ENCODE measurements around the gene STPG3.
"Not testable (repeated sequence)": the region's sequence is repeated elsewhere in the genome, so short reads cannot be mapped to it uniquely, and the experiment has no call there.

Gene STPG3

GRCh38 chr9:137233143-137233980, 17.7 kb upstream of the STPG3 start:
- DNase-seq (ENCODE audit: low read depth in 1 of 2, low spot score in 1 of 2), result no peak

- no peak for DNase-seq (ENCODE audit: low read depth in 1 of 2, low spot score in 1 of 2)
Observed at GRCh38 chr9:137234055-137234697, 16.9 kb upstream of the STPG3 start.

DNA sequence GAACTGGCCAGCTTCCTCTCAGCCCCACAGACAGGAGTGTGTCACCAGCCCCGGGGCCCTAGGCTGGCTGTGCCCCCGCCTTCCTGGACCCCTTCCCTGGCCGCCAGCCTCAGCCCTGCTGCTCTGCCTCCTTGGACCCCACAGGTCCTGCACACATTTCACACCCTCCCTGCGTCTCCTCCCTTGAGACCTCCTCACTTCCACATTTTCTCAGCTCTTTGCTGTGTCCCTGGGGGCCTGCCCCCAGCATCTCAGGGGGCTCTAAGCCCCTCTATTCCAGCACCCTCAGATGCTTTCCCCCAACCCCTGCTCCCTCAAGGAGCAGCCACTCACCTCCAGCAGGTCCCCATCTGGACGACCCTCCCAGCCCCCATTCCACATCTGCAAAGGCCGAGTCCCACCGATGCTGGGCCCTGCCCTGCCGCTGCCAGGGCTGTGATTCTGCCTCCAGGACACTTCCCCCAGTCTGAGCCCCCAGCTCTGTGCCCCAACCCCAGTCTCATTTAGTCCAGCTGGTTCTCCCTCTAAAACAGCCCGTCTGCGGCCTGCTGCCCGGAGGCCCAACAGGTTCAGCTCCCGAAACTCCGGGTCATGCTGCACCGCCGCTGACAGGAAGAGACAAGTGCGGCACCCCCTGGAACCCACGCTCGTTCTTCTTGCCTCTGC, 16.2 kb upstream of the STPG3 start:
- DNase-seq (ENCODE audit: low read depth in 1 of 2, low spot score in 1 of 2), result no peak

DNA sequence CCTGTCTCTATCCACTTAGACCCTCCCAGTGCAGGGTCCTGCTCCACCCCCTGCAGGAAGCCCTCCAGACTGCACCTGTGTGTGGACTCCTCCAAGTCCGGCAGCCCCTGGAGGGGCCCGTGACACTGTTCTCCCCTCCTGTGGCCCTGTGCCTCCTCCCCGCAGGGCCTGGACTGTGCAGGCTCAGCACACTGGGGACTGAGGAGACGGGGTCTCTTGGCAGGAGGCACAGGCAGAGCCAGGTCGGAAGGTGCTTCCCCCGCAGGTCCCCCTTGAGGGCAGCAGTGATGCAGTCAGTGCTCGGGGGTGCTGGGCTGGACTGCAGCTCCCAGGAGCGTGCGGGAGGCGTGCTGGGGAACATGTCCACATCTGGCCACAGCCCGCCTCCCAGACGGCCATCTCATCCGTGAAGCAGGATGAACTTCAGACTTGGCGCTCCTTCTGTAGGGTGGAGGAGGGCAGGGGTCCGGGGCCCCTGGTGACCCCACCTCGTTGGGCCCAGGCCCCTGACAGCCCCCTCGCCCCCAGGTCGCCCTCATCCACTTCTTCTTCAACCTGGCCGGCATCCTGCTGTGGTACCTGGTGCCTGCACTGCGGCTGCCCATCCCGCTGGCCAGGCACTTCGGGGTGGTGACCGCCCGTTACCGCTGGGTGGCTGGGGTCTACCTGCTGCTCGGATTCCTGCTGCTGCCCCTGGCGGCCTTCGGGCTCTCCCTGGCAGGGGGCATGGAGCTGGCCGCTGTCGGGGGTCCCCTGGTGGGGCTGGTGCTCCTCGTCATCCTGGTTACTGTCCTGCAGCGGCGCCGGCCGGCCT, 15.5 kb upstream of the STPG3 start:
- DNase-seq (ENCODE audit: low read depth in 1 of 2, low spot score in 1 of 2), result no peak

DNA sequence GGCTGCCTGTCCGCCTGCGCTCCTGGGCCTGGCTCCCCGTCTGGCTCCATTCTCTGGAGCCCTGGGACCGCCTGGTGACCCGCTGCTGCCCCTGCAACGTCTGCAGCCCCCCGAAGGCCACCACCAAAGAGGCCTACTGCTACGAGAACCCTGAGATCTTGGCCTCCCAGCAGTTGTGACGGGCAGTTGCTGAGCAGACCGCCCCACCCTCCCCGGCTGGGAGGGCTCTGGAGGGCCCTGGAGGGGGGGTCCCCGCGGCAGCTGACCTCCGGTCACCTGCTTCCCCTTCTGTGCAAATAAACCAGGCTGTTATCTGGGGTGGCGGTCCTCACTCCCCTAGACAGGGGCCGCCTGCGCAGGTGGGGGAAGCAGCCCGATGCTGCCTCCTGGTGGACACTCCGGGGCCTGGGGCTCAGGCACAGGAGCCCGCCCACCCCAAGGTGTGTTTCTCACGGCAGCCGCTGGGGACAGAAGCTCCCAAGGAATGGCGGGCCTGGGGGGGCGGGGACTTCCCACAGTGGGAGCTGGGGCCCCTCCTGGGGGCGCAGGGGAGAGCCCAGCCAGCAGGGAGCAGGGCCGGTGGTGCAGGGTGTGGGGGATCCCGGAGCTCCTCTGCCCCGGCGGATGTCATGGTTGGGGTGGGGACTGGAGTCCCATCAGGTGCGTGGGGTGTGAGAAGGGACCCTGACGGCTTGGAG, 14.7 kb upstream of the STPG3 start:
- DNase-seq (ENCODE audit: low read depth in 1 of 2, low spot score in 1 of 2), result peak; percentile 83 to 84

DNA sequence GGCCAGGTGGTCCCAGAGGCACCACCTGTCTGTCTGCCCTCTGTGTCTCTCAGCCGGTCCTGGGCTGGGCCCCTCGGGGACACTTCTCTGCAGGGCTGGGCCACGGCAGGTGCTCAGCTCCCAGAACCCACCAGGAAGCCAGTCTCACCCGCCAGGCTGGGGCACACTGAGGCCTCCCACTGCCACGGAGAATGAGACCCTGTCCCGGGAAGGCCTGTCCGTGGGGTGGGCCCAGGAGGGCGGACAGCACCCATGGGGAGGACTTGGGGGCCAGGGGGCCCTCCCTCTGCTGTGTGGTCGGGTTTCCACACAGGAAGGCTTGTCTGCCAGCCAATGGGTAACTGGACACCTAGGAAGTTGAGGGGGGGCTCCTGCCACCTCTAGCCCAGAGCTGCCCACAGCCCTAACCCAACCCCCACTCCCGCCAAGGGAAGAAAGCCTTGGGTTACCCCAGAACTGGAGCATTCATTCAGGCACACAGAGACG, 14.1 kb upstream of the STPG3 start:
- no peak for DNase-seq (ENCODE audit: low read depth in 1 of 2, low spot score in 1 of 2)

DNA sequence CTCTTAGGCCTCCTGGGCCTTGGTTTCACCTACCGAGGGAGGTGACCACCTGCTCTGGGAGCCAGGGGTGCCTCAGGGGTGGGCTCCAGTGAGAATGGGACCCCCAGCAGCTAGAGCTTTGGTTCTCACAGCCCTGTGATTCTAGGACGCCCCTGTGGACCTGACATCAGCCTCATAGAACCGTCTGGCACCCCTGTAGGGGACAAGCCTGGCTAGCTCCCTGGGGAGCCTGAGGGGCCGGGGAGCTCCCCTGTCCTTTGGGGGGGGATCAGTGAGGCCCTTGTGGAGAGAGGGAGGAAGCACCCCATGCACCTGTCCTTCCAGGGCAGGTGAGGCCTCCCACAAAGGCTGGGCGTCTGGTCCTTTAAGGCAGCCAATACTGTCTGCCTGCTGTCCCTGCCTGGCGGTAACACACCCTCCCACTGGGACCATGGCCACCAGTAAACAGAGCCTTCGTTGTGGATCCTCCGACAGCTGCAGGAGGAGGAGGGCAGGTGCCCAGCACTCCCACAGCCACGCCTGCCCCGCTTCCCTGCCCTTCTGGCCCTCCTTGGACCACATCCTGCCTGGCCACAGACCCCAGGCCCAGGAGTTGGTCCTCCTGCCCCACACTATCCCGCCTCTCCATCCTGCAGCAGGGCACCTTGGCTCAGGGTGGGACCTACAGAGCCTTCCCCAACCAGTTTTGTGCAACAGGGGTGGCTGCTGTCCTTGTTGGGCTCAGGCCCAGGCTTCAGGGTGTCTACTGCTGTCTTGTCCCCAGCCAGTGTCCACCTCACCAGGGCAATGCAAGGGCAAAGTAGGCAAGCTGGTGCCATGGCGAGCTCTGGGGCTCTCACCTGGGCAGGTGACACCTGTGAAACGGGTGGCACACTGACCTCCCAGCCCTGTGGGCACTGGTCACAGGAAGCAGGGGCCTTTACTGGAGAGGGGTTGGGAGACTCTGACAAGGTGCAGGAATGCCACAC, 13.0 kb upstream of the STPG3 start:
- no peak for DNase-seq (ENCODE audit: low read depth in 1 of 2, low spot score in 1 of 2)

DNA sequence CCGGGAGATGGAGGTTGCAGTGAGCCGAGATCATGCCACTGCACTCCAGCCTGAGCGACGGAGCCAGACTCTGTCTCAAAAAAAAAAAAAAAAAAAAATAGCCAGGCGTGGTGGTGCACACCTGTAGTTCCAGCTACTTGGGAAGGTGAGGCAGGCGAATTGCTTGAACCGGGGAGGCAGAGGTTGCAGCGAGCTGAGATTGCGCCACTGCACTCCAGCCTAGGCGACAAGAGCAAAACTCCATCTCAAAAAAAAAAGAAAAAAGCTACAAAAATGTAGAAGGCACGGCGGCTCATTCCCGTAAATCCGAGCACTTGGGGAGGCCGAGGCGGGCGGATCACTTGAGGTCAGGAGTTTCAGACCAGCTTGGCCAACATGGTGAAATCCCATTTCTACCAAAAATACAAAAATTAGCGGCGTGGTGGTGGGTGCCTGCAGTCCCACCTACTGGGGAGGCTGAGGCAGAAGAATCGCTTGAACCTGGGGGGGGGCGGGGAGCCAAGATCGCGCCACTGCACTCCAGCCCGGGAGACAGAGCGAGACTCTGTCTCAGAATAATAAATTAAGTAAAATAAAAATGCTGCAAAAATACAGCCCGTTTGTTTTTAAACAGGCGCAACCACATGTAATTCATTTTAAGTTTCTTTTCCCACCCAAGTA, 11.4 kb upstream of the STPG3 start:
- not testable (repeated sequence) for DNase-seq (ENCODE audit: low read depth in 1 of 2, low spot score in 1 of 2)

DNA sequence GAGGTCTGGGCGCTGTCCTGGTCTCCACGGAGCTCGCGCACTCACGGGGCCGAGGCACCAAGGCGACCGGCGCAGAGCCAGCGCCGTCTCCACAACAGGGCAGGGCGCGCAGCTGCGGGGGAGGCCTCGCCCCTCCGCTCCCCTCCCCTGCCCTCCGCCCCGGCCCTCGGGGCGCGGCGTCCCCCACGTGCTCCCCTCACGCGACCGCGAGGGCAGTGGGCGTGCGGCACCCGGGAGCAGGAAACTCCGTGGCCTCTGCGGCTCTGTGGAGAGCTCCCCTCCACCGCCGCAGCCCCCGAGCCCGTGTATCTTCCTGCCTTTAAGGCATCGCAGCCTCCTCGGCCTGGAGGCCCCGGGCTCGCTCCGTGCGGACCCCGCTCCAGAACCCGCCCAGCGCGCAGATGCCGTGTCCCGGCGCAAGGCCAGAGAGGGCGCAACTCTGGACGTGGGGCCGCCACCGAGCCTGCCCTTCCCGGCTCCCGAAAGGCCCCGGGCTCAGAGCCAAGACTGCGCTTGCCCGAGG, 10.7 kb upstream of the STPG3 start:
- DNase-seq (ENCODE audit: low read depth in 1 of 2, low spot score in 1 of 2), result peak in 1 of 2 donors; percentile 62

DNA sequence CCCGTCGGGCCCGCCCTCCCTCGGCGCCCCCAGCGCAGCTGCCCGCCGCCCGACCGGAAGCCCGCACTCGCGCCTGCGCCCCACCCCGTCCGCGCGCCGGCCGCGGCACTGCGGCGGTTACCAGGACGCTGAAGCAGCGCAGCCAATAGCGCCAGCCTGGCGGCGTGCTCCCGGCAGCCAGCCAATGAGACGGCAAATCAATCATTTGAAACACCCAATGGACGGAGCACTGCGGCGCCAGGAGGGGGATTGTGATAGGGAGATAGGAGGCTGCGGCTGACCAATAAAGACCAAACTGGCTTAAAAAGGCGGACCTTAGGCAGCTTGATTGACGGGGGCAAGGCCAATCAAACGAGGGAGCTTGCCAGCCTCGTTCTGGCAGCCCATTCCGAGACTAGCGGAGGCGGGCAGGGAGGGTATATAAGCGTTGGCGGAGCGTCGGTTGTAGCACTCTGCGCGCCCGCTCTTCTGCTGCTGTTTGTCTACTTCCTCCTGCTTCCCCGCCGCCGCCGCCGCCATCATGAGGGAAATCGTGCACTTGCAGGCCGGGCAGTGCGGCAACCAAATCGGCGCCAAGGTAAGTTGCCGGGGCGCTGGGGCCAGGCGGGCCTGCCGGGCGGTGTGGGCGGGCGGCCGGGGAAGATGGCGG, 10.1 kb upstream of the STPG3 start, which contains the start of gene TUBB4B:
TUBB4B (plus strand) TSS at position 447 of the 649 bp plus-strand sequence; CDS start at position 521, 74 bp downstream.
- peak; percentile 90 to 96 for DNase-seq (ENCODE audit: low read depth in 1 of 2, low spot score in 1 of 2)

- DNase-seq (ENCODE audit: low read depth in 1 of 2, low spot score in 1 of 2), result peak; percentile 55 to 64
Observed at GRCh38 chr9:137241490-137242268, 9.4 kb upstream of the STPG3 start.

GRCh38 chr9:137242269-137243203, 8.6 kb upstream of the STPG3 start:
- no peak for DNase-seq (ENCODE audit: low read depth in 1 of 2, low spot score in 1 of 2)

DNA sequence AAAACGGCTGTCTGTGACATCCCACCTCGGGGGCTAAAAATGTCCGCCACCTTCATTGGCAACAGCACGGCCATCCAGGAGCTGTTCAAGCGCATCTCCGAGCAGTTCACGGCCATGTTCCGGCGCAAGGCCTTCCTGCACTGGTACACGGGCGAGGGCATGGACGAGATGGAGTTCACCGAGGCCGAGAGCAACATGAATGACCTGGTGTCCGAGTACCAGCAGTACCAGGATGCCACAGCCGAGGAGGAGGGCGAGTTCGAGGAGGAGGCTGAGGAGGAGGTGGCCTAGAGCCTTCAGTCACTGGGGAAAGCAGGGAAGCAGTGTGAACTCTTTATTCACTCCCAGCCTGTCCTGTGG, 7.8 kb upstream of the STPG3 start:
- DNase-seq (ENCODE audit: low read depth in 1 of 2, low spot score in 1 of 2), result not testable (repeated sequence)

GRCh38 chr9:137243626-137244485, 7.2 kb upstream of the STPG3 start:
- no peak for DNase-seq (ENCODE audit: low read depth in 1 of 2, low spot score in 1 of 2)

Data from activated T-helper 1 cell treated with anti-CD3 and anti-CD28 coated beads, Interleukin-2, amount 50 U/mL, for 16 hours (primary cell).